PC-9 (cell line): ENCODE measurements around the gene ALPG.

Experiments
- CTCF ChIP-seq: fragments of 200-600 bp; sonication (generic); conservative IDR thresholded peaks from 2 replicates; pipeline ENCODE4 v1.6.1; 2017; ENCODE audit warnings: mixed run types, antibody characterized with exemption, mild to moderate bottlenecking, moderate library complexity
- EZH2 ChIP-seq: fragments of 200-600 bp; sonication (generic); IDR thresholded peaks from 2 replicates; pipeline ENCODE4 v1.8.0; 2017; ENCODE audit warnings: antibody characterized with exemption, low read depth

- TF ChIP-seq CTCF, result 0 out of 2 replicates have a peak, but pooled peaks have one; percentile 16
- TF ChIP-seq EZH2, result no peak
Measured at GRCh38 chr2:232367591-232368233, 38.9 kb upstream of the ALPG start.
